HEK293 (cell line): ENCODE data around the gene ACAP3.

Source experiments
- HOXD13 ChIP-seq: sonication (generic); formaldehyde crosslinking; IDR thresholded peaks from 2 replicates; pipeline ENCODE4 v1.8.0; 2022; ENCODE audit warnings: missing genetic modification reagents, borderline replicate concordance
- REPIN1 ChIP-seq: fragments of 450-650 bp; formaldehyde crosslinking; IDR thresholded peaks from 2 replicates; pipeline ENCODE4 v1.5.1; 2017; ENCODE audit warnings: missing biosample characterization, missing genetic modification characterization, low read depth
- SP7 ChIP-seq: fragments of 450-650 bp; formaldehyde crosslinking; IDR thresholded peaks from 2 replicates; pipeline ENCODE4 v1.5.1; 2016; ENCODE audit warnings: missing biosample characterization, missing genetic modification characterization
- ZFHX2 ChIP-seq: fragments of 450-650 bp; formaldehyde crosslinking; conservative IDR thresholded peaks from 2 replicates; pipeline ENCODE4 v1.5.1; 2016; ENCODE audit warnings: missing biosample characterization, missing genetic modification characterization
- ZFP3 ChIP-seq: fragments of 450-650 bp; formaldehyde crosslinking; IDR thresholded peaks from 2 replicates; pipeline ENCODE4 v1.5.1; 2016; ENCODE audit warnings: low read depth, missing biosample characterization, missing genetic modification characterization
- ZNF184 ChIP-seq: fragments of 450-650 bp; IDR thresholded peaks from 2 replicates; pipeline ENCODE4 v1.5.1; 2018; ENCODE audit warnings: missing biosample characterization, mild to moderate bottlenecking, missing genetic modification characterization
- ZNF23 ChIP-seq: fragments of 450-650 bp; formaldehyde crosslinking; IDR thresholded peaks from 2 replicates; pipeline ENCODE4 v1.5.1; 2016; ENCODE audit warnings: missing biosample characterization, missing genetic modification characterization, borderline replicate concordance
- ZNF501 ChIP-seq: fragments of 450-650 bp; formaldehyde crosslinking; IDR thresholded peaks from 2 replicates; pipeline ENCODE4 v1.5.1; 2016; ENCODE audit warnings: missing biosample characterization, missing genetic modification characterization
- ZNF521 ChIP-seq: fragments of 450-650 bp; formaldehyde crosslinking; IDR thresholded peaks from 2 replicates; pipeline ENCODE4 v1.5.1; 2017; ENCODE audit warnings: missing biosample characterization, mild to moderate bottlenecking, missing genetic modification characterization
- ZNF548 ChIP-seq: fragments of 450-650 bp; formaldehyde crosslinking; IDR thresholded peaks from 2 replicates; pipeline ENCODE4 v1.5.1; 2016; ENCODE audit warnings: missing biosample characterization, missing genetic modification characterization
- ZNF558 ChIP-seq: fragments of 450-650 bp; formaldehyde crosslinking; IDR thresholded peaks from 2 replicates; pipeline ENCODE4 v1.5.1; 2016; ENCODE audit warnings: missing biosample characterization, missing genetic modification characterization
- ZNF600 ChIP-seq: fragments of 450-650 bp; formaldehyde crosslinking; IDR thresholded peaks from 2 replicates; pipeline ENCODE4 v1.5.1; 2016; ENCODE audit warnings: missing biosample characterization, missing genetic modification characterization
- ZNF621 ChIP-seq: fragments of 450-650 bp; formaldehyde crosslinking; IDR thresholded peaks from 2 replicates; pipeline ENCODE4 v1.5.1; 2017; ENCODE audit warnings: missing biosample characterization, missing genetic modification characterization
- ZNF629 ChIP-seq: fragments of 450-650 bp; formaldehyde crosslinking; IDR thresholded peaks from 2 replicates; pipeline ENCODE4 v1.5.1; 2017; ENCODE audit warnings: missing biosample characterization, missing genetic modification characterization
- ZNF664 ChIP-seq: fragments of 450-650 bp; formaldehyde crosslinking; IDR thresholded peaks from 2 replicates; pipeline ENCODE4 v1.5.1; 2016; ENCODE audit warnings: missing biosample characterization, missing genetic modification characterization
- ZNF677 ChIP-seq: fragments of 450-650 bp; IDR thresholded peaks from 2 replicates; pipeline ENCODE4 v1.5.0; 2018; ENCODE audit warnings: missing biosample characterization, mild to moderate bottlenecking, missing genetic modification characterization, moderate library complexity
- ZNF76 ChIP-seq: fragments of 450-650 bp; formaldehyde crosslinking; IDR thresholded peaks from 2 replicates; pipeline ENCODE4; 2016; ENCODE audit warnings: low read depth, missing biosample characterization, missing genetic modification characterization, borderline replicate concordance
- ZNF776 ChIP-seq: fragments of 450-650 bp; formaldehyde crosslinking; IDR thresholded peaks from 2 replicates; pipeline ENCODE4 v1.5.0; 2017; ENCODE audit warnings: missing biosample characterization, missing genetic modification characterization, borderline replicate concordance
- ZNF830 ChIP-seq: fragments of 450-650 bp; IDR thresholded peaks from 2 replicates; pipeline ENCODE4 v1.5.0; 2018; ENCODE audit warnings: missing biosample characterization, missing genetic modification characterization, low read depth, mild to moderate bottlenecking, moderate library complexity
- TF ChIP-seq, protein P1 (sequence below): fragments of 450-650 bp; formaldehyde crosslinking; IDR thresholded peaks from 2 replicates; pipeline ENCODE4 v1.5.0; 2017; ENCODE audit warnings: missing biosample characterization, missing genetic modification characterization, borderline replicate concordance
- TF ChIP-seq, protein P2 (sequence below): fragments of 450-650 bp; formaldehyde crosslinking; IDR thresholded peaks from 2 replicates; pipeline ENCODE4; 2016; ENCODE audit warnings: missing biosample characterization, missing genetic modification characterization
- TF ChIP-seq, protein P3 (sequence below): fragments of 450-650 bp; formaldehyde crosslinking; IDR thresholded peaks from 2 replicates; pipeline ENCODE4 v1.5.1; 2016; ENCODE audit warnings: missing biosample characterization, missing genetic modification characterization
- TF ChIP-seq, protein P4 (sequence below): fragments of 450-650 bp; formaldehyde crosslinking; IDR thresholded peaks from 2 replicates; pipeline ENCODE4 v1.5.1; 2016; ENCODE audit warnings: missing biosample characterization, missing genetic modification characterization
- TF ChIP-seq, protein P5 (sequence below): fragments of 450-650 bp; formaldehyde crosslinking; IDR thresholded peaks from 2 replicates; pipeline ENCODE4 v1.5.1; 2016; ENCODE audit warnings: missing biosample characterization, missing genetic modification characterization
- TF ChIP-seq, protein P6 (sequence below): fragments of 450-650 bp; formaldehyde crosslinking; IDR thresholded peaks from 2 replicates; pipeline ENCODE4 v1.5.1; 2017; ENCODE audit warnings: missing biosample characterization, mild to moderate bottlenecking, missing genetic modification characterization, moderate library complexity
- TF ChIP-seq, protein P7 (sequence below): fragments of 450-650 bp; formaldehyde crosslinking; IDR thresholded peaks from 2 replicates; pipeline ENCODE4 v1.5.1; 2016; ENCODE audit warnings: missing biosample characterization, missing genetic modification characterization

Gene ACAP3

DNA sequence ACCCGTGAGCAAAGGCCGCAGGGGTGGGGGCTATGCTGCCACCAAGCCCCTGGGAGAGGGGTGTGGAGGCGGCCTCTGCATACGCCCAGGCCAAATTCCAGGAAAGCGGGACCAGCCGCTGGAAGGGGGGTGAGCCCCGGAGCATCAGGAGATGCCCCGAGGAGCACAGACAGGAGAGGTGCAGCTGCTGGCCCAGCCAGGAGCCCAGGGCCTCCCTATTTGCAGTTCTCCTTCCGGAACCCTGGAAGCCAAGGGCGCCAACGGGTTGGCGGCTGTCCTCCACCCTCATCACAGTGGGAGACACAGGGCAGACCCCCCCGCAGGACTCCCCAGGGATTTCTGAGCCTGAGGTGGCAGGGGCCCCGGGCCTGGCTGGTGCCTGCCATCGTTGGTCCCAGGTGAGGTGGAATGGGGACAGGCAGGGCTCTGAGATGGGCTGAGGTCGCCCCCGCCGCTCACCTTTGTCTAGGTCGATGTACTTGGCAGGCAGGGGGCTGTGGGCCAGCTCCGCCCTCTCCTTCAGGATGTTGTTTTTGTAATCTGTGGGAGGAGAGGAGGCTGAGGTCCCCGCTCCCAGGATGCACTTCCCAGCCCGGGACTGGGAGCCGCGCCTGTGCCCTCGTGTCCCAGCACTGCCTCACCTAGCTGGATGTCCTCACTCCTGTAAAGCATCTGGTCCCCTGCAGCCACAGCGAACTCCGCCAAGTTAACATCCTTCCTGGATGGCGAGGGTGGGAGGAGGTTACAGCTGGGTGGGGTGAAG is 45.8 kb upstream of the ACAP3 start (continued):
- TF ChIP-seq ZNF76 (tag by site-specific recombination) (peak; percentile 78), ZFHX2 (tag by site-specific recombination) (peak; percentile 83), ZNF548 (tag by site-specific recombination) (no peak), ZNF23 (tag by site-specific recombination) (no peak), ZNF677 (tag by site-specific recombination) (no peak), ZFP3 (tag by site-specific recombination) (no peak), ZNF629 (tag by site-specific recombination) (peak; percentile 31; the same call in 1 of the 2 replicates), ZNF776 (tag by site-specific recombination) (no peak), ZNF600 (tag by site-specific recombination) (peak; percentile 67), ZNF664 (tag by site-specific recombination) (no peak), SP7 (tag by site-specific recombination) (no peak; the same call in none of the 2 replicates), ZNF501 (tag by site-specific recombination) (no peak), ZNF184 (tag by site-specific recombination) (no peak), ZNF830 (tag by site-specific recombination) (no peak), ZNF558 (tag by site-specific recombination) (no peak), REPIN1 (tag by site-specific recombination) (no peak), ZNF521 (tag by site-specific recombination) (no peak), HOXD13 (CRISPR knock-in tag) (no peak), ZNF621 (tag by site-specific recombination) (no peak)
- TF ChIP-seq, protein P1, sequence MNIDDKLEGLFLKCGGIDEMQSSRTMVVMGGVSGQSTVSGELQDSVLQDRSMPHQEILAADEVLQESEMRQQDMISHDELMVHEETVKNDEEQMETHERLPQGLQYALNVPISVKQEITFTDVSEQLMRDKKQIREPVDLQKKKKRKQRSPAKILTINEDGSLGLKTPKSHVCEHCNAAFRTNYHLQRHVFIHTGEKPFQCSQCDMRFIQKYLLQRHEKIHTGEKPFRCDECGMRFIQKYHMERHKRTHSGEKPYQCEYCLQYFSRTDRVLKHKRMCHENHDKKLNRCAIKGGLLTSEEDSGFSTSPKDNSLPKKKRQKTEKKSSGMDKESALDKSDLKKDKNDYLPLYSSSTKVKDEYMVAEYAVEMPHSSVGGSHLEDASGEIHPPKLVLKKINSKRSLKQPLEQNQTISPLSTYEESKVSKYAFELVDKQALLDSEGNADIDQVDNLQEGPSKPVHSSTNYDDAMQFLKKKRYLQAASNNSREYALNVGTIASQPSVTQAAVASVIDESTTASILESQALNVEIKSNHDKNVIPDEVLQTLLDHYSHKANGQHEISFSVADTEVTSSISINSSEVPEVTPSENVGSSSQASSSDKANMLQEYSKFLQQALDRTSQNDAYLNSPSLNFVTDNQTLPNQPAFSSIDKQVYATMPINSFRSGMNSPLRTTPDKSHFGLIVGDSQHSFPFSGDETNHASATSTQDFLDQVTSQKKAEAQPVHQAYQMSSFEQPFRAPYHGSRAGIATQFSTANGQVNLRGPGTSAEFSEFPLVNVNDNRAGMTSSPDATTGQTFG (tag by site-specific recombination), result no peak
- TF ChIP-seq, protein P2, sequence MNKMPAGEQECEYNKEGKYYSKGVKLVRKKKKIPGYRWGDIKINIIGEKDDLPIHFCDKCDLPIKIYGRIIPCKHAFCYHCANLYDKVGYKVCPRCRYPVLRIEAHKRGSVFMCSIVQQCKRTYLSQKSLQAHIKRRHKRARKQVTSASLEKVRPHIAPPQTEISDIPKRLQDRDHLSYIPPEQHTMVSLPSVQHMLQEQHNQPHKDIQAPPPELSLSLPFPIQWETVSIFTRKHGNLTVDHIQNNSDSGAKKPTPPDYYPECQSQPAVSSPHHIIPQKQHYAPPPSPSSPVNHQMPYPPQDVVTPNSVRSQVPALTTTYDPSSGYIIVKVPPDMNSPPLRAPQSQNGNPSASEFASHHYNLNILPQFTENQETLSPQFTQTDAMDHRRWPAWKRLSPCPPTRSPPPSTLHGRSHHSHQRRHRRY (tag by site-specific recombination), result no peak
- TF ChIP-seq, protein P3, sequence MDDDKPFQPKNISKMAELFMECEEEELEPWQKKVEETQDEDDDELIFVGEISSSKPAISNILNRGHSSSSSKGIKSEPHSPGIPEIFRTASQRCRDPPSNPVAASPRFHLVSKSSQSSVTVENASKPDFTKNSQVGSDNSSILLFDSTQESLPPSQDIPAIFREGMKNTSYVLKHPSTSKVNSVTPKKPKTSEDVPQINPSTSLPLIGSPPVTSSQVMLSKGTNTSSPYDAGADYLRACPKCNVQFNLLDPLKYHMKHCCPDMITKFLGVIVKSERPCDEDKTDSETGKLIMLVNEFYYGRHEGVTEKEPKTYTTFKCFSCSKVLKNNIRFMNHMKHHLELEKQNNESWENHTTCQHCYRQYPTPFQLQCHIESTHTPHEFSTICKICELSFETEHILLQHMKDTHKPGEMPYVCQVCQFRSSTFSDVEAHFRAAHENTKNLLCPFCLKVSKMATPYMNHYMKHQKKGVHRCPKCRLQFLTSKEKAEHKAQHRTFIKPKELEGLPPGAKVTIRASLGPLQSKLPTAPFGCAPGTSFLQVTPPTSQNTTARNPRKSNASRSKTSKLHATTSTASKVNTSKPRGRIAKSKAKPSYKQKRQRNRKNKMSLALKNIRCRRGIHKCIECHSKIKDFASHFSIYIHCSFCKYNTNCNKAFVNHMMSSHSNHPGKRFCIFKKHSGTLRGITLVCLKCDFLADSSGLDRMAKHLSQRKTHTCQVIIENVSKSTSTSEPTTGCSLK (tag by site-specific recombination), result no peak
- TF ChIP-seq, protein P4, sequence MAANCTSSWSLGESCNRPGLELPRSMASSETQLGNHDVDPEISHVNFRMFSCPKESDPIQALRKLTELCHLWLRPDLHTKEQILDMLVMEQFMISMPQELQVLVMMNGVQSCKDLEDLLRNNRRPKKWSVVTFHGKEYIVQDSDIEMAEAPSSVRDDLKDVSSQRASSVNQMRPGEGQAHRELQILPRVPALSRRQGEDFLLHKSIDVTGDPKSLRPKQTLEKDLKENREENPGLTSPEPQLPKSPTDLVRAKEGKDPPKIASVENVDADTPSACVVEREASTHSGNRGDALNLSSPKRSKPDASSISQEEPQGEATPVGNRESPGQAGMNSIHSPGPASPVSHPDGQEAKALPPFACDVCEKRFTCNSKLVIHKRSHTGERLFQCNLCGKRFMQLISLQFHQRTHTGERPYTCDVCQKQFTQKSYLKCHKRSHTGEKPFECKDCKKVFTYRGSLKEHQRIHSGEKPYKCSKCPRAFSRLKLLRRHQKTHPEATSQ (tag by site-specific recombination), result no peak
- TF ChIP-seq, protein P5, sequence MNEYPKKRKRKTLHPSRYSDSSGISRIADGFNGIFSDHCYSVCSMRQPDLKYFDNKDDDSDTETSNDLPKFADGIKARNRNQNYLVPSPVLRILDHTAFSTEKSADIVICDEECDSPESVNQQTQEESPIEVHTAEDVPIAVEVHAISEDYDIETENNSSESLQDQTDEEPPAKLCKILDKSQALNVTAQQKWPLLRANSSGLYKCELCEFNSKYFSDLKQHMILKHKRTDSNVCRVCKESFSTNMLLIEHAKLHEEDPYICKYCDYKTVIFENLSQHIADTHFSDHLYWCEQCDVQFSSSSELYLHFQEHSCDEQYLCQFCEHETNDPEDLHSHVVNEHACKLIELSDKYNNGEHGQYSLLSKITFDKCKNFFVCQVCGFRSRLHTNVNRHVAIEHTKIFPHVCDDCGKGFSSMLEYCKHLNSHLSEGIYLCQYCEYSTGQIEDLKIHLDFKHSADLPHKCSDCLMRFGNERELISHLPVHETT (tag by site-specific recombination), result no peak
- TF ChIP-seq, protein P6, sequence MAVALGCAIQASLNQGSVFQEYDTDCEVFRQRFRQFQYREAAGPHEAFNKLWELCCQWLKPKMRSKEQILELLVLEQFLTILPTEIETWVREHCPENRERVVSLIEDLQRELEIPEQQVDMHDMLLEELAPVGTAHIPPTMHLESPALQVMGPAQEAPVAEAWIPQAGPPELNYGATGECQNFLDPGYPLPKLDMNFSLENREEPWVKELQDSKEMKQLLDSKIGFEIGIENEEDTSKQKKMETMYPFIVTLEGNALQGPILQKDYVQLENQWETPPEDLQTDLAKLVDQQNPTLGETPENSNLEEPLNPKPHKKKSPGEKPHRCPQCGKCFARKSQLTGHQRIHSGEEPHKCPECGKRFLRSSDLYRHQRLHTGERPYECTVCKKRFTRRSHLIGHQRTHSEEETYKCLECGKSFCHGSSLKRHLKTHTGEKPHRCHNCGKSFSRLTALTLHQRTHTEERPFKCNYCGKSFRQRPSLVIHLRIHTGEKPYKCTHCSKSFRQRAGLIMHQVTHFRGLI (tag by site-specific recombination), result no peak
- TF ChIP-seq, protein P7, sequence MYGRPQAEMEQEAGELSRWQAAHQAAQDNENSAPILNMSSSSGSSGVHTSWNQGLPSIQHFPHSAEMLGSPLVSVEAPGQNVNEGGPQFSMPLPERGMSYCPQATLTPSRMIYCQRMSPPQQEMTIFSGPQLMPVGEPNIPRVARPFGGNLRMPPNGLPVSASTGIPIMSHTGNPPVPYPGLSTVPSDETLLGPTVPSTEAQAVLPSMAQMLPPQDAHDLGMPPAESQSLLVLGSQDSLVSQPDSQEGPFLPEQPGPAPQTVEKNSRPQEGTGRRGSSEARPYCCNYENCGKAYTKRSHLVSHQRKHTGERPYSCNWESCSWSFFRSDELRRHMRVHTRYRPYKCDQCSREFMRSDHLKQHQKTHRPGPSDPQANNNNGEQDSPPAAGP, result peak; percentile 48
